ENCODE results near the gene MIEF1. TPM values are rescaled to one million over a fixed set of nuclear protein-coding genes. Genes with fewer than 3 reads are reported as not detected.
"Not testable (repeated sequence)": the region's sequence is repeated elsewhere in the genome, so short reads cannot be mapped to it uniquely, and the experiment has no call there.

The MIEF1 gene
- total RNA-seq, 2 donors from 2014 or later: 37.5 to 52.2 TPM

DNA sequence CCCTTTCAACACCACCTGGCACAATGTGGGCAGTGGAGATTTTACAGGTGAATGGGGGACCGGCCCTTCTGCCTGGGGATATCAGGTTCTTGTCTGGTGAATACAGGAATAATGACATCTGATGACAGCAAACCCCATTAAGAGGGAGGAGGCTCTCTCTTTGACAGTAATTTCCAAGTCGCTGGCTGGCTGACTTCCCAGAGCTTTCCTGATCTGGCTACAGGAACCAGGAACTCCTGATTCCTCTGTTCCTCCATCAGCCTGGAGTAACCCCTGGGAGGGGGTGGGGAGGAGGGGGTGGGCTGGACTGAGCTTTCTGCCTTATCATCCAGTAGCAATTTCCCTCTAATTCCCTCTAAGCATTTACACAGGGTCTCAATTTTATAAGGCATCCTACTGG lies 3.7 kb upstream of the MIEF1 start:
- Mint-ChIP-seq H3K36me3 (peaks cover 6 to 13% of the 10 kb centered on the region in 2 donors), H3K9me3 (no peaks in the 10 kb centered on the region), H3K27ac (no peak overlapping the region)
- DNase-seq (ENCODE audit: low spot score in 2 of 2) (no peak), ATAC-seq (no peak)

DNA sequence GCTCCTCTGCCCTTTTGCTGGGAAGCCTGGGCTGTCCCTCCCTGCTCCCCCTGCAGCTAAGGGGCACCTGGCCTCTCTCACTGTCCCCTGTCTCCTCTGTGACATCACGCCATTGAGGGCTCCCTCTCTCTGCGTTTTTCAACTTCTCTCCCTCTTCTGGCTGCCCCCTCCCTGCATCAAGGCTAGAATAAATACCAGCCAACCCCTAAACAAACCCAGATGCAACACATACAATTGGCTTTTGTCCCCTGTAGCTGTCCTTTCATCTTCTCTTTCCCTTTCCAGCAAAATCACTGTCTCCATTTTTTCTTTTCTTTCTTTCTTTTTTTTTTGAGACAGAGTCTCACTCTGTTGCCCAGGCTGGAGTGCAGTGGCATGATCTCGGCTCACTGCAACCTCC lies 3.3 kb upstream of the MIEF1 start:
- DNase-seq (ENCODE audit: low spot score in 2 of 2) (no peak), ATAC-seq (no peak)
- Mint-ChIP-seq H3K9me3 (no peaks in the 10 kb centered on the region), H3K36me3 (peaks cover 6 to 17% of the 10 kb centered on the region in 2 donors), H3K27ac (no peak overlapping the region)

DNA sequence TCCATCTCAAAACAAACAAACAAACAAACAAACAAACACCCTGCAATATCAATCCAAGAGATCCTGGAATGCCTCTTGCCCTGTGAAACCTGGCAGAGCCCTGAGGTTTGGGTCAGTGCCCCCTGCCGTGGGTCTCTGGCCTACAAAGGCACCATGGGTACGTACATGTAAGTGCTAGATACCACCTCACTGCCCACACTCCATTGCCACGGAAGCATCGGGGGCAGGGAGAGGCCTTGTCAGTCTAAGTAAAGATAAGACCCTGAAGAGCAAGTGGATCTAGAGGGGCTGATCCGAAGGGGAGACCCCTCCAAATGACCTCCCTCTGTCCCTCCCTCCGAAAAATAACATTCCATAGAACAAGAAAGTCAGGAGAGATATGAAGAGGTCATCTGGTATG lies 2.0 kb upstream of the MIEF1 start:
- Mint-ChIP-seq H3K36me3 (peaks cover 6 to 26% of the 10 kb centered on the region in 2 donors), H3K27ac (no peak overlapping the region), H3K9me3 (no peaks in the 10 kb centered on the region)
- no peak for ATAC-seq
- DNase-seq (ENCODE audit: low spot score in 2 of 2): no peak

GRCh38 chr22:39501644-39502108 lies 414 bp upstream of the MIEF1 start:
- no peaks in the 10 kb centered on the region for H3K9me3 Mint-ChIP-seq
- peaks cover 19 to 41% of the 10 kb centered on the region in 2 donors for H3K36me3 Mint-ChIP-seq
- DNase-seq (ENCODE audit: low spot score in 2 of 2): no peak
- peak overlapping the region; percentile 80 to 92 for H3K27ac Mint-ChIP-seq
- ATAC-seq: no peak

DNA sequence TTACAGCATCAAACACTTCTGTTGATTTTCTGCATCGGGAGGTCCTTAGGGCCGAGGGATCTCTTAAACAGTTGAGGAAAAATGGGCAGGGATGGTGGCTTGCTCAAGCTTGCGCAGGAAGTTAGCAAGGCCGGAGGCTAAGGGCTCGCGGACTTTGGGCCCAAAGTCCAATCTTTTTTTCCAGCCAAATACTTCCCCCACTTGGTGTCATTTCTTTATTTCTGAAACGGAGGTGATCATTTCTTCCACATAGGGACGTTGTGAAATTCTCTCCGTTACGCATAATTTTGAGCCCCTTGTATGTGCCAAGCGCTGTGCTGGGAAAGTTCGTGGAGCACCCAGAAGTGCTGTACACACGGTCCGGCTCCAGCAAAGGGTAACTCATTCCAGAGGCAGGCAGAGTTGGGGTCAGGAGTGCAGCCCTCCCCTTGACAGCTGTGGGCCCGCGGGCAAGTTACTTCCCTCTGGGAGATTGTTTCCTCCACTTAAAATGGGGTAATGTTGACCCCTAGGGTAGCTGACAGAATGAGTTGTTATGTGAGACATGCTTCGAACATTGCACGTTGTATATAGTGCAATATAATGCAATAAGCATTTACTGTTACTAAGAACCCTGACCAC lies 809 bp downstream of the MIEF1 start:
- Mint-ChIP-seq H3K9me3 (no peaks in the 10 kb centered on the region), H3K27ac (peak overlapping the region; percentile 58 to 92), H3K36me3 (peaks cover 22 to 44% of the 10 kb centered on the region in 2 donors)
- ATAC-seq (no peak), DNase-seq (ENCODE audit: low spot score in 2 of 2) (no peak)

GRCh38 chr22:39503630-39504029 lies 1.5 kb downstream of the MIEF1 start:
- H3K9me3 Mint-ChIP-seq: no peaks in the 10 kb centered on the region
- H3K27ac Mint-ChIP-seq: peak overlapping the region; percentile 58 to 92
- no peak for ATAC-seq
- H3K36me3 Mint-ChIP-seq: peaks cover 25 to 44% of the 10 kb centered on the region in 2 donors
- no peak for DNase-seq (ENCODE audit: low spot score in 2 of 2)

DNA sequence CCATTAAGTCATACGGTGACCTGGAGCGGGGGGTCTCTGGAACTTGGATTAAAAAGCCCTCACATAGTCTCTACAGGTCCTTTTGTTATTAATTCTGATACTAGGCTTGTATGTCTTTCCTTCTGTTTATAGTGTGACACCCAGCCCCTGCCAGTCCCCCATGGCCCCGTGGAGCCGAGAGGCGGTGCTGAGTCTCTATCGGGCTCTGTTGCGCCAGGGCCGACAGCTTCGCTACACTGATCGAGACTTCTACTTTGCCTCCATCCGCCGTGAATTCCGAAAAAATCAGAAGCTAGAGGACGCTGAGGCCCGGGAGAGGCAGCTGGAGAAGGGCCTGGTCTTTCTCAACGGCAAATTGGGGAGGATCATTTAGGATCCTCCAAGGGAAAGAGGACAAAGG lies 2.0 kb downstream of the MIEF1 start:
- Mint-ChIP-seq H3K9me3 (no peaks in the 10 kb centered on the region), H3K27ac (peak overlapping the region; percentile 37 to 51), H3K36me3 (peaks cover 28 to 44% of the 10 kb centered on the region in 2 donors)
- ATAC-seq (no peak), DNase-seq (ENCODE audit: low spot score in 2 of 2) (no peak)

GRCh38 chr22:39507021-39507420 lies 4.9 kb downstream of the MIEF1 start:
- ATAC-seq; H3K9me3 Mint-ChIP-seq; DNase-seq (ENCODE audit: low spot score in 2 of 2): not testable (repeated sequence)
- Mint-ChIP-seq H3K27ac (peak overlapping the region; percentile 38 to 48), H3K36me3 (peaks cover 35 to 50% of the 10 kb centered on the region in 2 donors)

GRCh38 chr22:39508393-39508792 lies 6.3 kb downstream of the MIEF1 start:
- DNase-seq (ENCODE audit: low spot score in 2 of 2): no peak
- Mint-ChIP-seq H3K9me3 (no peaks in the 10 kb centered on the region), H3K36me3 (peaks cover 30 to 41% of the 10 kb centered on the region in 2 donors), H3K27ac (peak overlapping the region in 1 of 2 donors; percentile 80)
- ATAC-seq: no peak

DNA sequence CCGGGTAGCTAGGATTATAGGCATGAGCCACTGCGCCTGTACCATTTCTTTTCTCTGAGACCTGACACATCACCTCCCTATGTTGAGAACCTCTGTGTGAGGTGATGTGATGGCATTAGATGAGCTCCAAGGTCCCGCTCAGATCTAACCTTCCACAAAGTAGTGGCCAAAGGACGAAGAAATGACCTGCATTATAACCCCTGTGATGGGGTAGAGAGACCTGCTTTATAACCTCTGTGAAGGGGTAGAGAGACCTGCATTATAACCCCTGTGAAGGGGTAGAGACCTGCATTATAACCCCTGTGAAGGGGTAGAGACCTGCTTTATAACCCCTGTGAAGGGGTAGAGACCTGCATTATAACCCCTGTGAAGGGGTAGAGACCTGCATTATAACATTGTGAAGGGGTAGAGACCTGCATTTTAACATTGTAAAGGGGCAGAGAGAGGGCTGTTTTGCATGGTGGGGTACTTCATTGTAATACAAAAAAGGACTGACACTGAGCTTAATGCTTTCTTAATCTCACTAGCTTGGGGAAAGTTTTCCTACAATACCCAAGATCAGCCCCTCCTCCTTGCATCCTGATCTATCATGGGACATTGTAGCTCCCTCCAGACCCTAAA lies 8.5 kb downstream of the MIEF1 start:
- ATAC-seq (no peak), DNase-seq (ENCODE audit: low spot score in 2 of 2) (no peak)
- Mint-ChIP-seq H3K36me3 (peaks cover 30 to 36% of the 10 kb centered on the region in 2 donors), H3K27ac (no peak overlapping the region), H3K9me3 (no peaks in the 10 kb centered on the region)

DNA sequence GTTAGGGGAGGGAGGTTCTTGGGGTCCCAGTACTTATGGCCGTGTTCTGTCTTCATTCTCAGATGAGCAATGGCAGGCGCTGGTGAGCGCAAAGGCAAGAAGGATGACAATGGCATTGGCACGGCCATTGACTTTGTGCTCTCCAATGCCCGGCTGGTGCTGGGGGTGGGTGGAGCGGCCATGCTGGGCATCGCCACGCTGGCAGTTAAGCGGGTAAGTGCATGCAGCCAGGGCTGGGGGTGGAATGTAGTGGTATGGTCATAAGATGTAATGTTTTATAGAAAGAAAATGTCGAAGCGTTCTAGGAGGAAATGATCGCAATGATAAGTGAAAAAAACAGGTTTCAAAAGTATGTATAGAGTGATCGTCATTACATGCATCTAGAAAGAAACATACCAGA lies 9.1 kb downstream of the MIEF1 start:
- peaks cover 30 to 38% of the 10 kb centered on the region in 2 donors for H3K36me3 Mint-ChIP-seq
- no peaks in the 10 kb centered on the region for H3K9me3 Mint-ChIP-seq
- H3K27ac Mint-ChIP-seq: no peak overlapping the region
- no peak for ATAC-seq
- no peak for DNase-seq (ENCODE audit: low spot score in 2 of 2)

GRCh38 chr22:39512026-39512425 lies 9.9 kb downstream of the MIEF1 start:
- no peaks in the 10 kb centered on the region for H3K9me3 Mint-ChIP-seq

GRCh38 chr22:39513791-39514190 lies 11.7 kb downstream of the MIEF1 start:
- no peaks in the 10 kb centered on the region for H3K9me3 Mint-ChIP-seq
- DNase-seq (ENCODE audit: low spot score in 2 of 2) (no peak), ATAC-seq (no peak)
- peaks cover 24 to 25% of the 10 kb centered on the region in 2 donors for H3K36me3 Mint-ChIP-seq
- H3K27ac Mint-ChIP-seq: peak overlapping the region in 1 of 2 donors; percentile 42

More at GRCh38 chr22:39512026-39512425, 9.9 kb downstream of the MIEF1 start:
- Mint-ChIP-seq H3K27ac (no peak overlapping the region), H3K36me3 (peaks cover 24 to 30% of the 10 kb centered on the region in 2 donors)
- no peak for ATAC-seq
- DNase-seq (ENCODE audit: low spot score in 2 of 2): no peak

DNA sequence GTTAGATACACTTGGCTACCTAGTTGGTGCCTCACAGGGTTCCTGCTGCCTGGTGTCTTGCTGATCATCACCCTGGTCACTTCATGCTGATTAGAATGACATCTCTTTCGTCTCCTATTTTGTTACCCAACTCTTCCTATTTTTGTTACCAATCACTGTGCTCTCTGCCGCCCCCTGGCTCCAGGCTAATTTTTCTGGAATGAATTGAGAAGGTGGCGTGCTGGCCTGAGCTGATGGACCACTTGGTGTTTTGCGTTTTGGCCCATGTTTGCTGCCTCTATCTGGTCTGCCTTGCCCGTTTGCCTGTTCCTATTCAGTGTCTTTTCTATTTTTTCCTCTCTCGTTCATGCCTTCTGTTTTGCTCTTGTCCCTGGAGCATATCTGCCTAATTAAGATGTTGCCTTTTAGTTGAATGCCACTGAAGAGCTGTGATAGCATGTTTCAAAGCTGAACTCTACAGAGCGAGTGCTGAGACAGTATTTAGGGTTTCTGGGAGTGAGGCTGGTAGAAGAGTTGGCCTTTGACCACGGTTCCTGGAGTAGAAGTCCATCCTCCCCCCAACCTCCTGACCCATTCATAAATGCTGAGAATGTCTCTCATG lies 12.4 kb downstream of the MIEF1 start:
- no peaks in the 10 kb centered on the region for H3K9me3 Mint-ChIP-seq
- H3K36me3 Mint-ChIP-seq: peaks cover 20 to 21% of the 10 kb centered on the region in 2 donors
- H3K27ac Mint-ChIP-seq: peak overlapping the region in 1 of 2 donors; percentile 42
- peak in 1 of 2 donors; percentile 65 for DNase-seq (ENCODE audit: low spot score in 2 of 2)
- ATAC-seq: no peak

GRCh38 chr22:39515266-39516050 lies 13.4 kb downstream of the MIEF1 start:
- peak overlapping the region; percentile 69 to 78 for H3K27ac Mint-ChIP-seq
- no peak for ATAC-seq
- H3K36me3 Mint-ChIP-seq: peaks cover 21 to 23% of the 10 kb centered on the region in 2 donors
- no peak for DNase-seq (ENCODE audit: low spot score in 2 of 2)
- H3K9me3 Mint-ChIP-seq: no peaks in the 10 kb centered on the region

- Mint-ChIP-seq H3K36me3 (peaks cover 35 to 43% of the 10 kb centered on the region in 2 donors), H3K27ac (no peak overlapping the region), H3K9me3 (no peaks in the 10 kb centered on the region)
- no peak for DNase-seq (ENCODE audit: low spot score in 2 of 2)
- no peak for ATAC-seq
Observed at GRCh38 chr22:39517470-39517869, 15.4 kb downstream of the MIEF1 start.
